KOPT-K1 (cell line): ENCODE results near the gene TOGARAM1.

Source experiments
- H3K27ac ChIP-seq: fragments of 200-600 bp; sonication (generic); 2 replicates; pipeline ENCODE4 v1.5.1; 2016; ENCODE audit warnings: antibody characterized with exemption, mild to moderate bottlenecking, low read depth, low read length; ENCODE audit not compliant: poor library complexity, severe bottlenecking
- H3K36me3 ChIP-seq: fragments of 200-600 bp; sonication (generic); 2 replicates; pipeline ENCODE4 v1.5.1; 2017; ENCODE audit warnings: antibody characterized with exemption, mild to moderate bottlenecking, low read length, moderate library complexity; ENCODE audit not compliant: insufficient read depth
- H3K9me3 ChIP-seq: fragments of 200-600 bp; sonication (generic); 2 replicates; pipeline ENCODE4 v1.5.1; 2017; ENCODE audit warnings: antibody characterized with exemption, low read length, mild to moderate bottlenecking; ENCODE audit not compliant: insufficient read depth, poor library complexity, severe bottlenecking

Gene TOGARAM1

DNA sequence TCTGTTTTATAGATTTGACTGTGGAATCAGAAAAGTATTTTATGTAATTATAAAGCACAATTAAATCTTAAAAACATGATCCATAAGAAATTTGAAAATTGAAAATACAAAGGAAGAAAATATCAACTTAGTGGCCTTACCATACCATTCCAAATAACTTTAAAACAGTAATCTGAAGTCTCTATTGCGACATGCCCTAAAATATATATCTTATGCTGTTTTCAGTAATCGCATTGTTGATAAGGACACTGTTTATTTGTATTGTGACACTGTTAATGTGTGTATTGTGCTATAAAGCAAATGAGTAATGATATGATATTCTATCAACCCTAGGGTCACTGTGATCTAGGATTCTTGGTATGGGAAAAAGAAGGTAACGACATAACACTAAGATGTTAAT, 7.2 kb upstream of the TOGARAM1 start:
- Histone ChIP-seq H3K9me3 (no peaks in the 10 kb centered on the region), H3K27ac (no peak overlapping the region), H3K36me3 (peaks cover 26% of the 10 kb centered on the region)

DNA sequence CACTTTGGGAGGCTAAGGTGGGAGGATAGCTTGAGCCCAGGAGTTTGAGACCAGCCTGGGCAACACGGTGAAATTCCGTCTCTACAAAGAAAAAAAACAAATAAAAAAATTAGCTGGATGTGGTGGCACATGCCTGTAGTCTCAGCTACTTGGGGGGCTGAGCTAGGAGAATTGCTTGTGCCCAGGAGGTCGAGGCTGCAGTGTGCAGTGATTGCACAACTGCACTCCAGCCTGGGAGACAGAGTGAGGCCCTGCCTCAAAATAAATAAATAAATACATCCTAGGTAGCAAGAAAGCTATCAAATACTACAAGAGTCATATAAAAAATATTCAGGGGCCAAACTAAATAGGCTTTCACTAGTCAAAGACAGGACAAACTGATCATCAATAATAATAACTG, 6.5 kb upstream of the TOGARAM1 start:
- H3K36me3 ChIP-seq, result peaks cover 25% of the 10 kb centered on the region
- no peaks in the 10 kb centered on the region for H3K9me3 ChIP-seq
- H3K27ac ChIP-seq, result no peak overlapping the region

DNA sequence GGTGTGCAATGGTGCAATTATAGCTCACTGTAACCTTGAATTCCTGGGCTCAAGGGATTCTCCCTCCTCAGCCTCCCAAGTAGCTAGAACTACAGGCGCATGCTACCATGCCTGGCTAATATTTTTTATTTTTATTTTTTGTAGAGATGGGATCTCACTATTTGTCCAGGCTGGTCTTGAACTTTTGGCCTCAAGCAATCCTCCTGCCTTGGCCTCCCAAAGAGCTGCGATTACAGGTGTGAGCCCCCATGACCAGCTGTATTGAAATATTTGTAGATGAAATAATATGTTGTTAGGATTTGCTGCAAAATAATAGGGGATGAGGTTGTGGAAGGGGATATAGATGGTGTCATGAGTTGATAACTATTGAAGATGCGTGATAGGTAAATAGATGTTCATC, 5.1 kb upstream of the TOGARAM1 start:
- Histone ChIP-seq H3K9me3 (no peaks in the 10 kb centered on the region), H3K36me3 (peaks cover 17% of the 10 kb centered on the region; the same call in 1 of the 2 replicates), H3K27ac (no peak overlapping the region)

DNA sequence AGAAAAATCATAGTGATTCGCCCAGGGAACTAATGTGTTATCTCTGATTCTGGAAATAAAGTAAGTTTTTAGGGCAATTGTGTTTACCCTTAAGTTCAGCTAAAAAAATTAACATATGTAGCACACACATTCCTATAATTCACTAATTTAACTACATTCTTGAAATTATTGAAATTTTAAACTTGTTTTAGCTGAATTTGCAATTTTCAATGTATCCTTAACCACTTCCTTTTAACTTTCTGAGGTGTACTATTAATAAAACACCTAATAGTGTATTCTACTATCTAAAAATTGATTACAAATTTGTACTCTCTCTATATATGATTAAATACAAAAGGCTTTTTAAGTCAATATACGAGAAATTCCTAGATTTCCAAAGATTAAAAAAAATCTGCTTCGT, 2.5 kb upstream of the TOGARAM1 start:
- H3K27ac ChIP-seq, result no peak overlapping the region
- H3K9me3 ChIP-seq, result peaks cover 24% of the 10 kb centered on the region
- peaks cover 7% of the 10 kb centered on the region; the same call in 1 of the 2 replicates for H3K36me3 ChIP-seq

DNA sequence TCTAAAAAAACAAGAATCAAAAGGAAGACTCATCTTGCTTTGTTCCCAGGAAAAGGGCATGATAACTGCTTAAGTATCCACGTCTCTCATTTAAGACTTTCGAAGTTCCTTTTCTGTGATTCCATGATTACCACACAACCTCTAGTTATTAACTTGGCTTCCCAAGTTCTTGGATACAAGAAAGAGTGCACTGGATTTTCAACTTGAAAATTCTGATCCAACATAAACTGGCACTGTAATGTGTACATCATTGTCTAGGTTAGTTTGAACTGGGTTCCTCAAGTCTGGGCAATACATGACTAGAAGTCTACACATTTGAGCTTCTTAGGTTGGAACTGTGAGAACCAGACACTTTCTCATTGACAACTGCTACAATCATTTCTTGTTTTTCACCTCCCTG, 1.8 kb upstream of the TOGARAM1 start:
- peaks cover 7% of the 10 kb centered on the region; the same call in 1 of the 2 replicates for H3K36me3 ChIP-seq
- peak overlapping the region; percentile 70 for H3K27ac ChIP-seq
- peaks cover 26% of the 10 kb centered on the region for H3K9me3 ChIP-seq

DNA sequence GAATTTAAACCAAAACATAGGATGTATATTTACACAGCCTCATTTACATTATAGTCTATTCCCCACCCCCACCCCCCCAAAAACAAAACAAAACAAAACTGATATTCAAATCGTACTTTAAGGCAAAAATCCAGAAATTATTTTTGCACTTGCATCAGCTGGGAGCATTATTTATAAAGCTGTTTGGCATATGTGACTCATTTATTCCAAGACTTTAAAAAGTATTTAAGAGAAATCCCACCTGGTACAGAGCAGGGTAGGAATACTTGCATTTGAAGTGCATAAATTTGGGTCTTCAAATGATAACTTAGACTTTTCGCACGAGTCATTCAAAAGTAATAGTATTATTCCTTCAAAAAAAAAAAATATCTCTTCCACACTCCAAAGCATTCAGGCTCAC, 1.3 kb upstream of the TOGARAM1 start:
- Histone ChIP-seq H3K27ac (peak overlapping the region; percentile 70), H3K9me3 (peaks cover 26% of the 10 kb centered on the region), H3K36me3 (peaks cover 7% of the 10 kb centered on the region; the same call in 1 of the 2 replicates)

DNA sequence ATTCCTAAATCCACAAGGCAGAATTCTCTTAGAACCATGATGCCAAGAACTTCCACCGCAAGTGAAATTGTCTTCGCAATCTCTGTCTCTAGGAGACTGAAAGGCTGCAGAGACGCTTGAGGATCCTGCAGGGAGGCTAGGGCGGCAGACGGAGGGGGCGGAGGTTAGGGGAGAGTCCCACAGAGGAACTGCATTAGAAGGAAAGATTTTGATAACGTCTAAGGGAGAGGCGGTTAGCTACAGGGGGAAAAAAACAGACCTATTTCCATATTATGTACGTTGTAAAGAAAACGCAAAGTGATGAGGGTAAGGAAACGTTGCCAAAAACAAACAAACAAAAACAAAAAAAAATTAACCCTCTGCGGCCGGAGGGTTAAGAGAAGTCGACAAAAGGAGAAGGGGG, 838 bp upstream of the TOGARAM1 start:
- Histone ChIP-seq H3K9me3 (peaks cover 26% of the 10 kb centered on the region), H3K27ac (peak overlapping the region; percentile 70), H3K36me3 (peaks cover 7% of the 10 kb centered on the region; the same call in 1 of the 2 replicates)

DNA sequence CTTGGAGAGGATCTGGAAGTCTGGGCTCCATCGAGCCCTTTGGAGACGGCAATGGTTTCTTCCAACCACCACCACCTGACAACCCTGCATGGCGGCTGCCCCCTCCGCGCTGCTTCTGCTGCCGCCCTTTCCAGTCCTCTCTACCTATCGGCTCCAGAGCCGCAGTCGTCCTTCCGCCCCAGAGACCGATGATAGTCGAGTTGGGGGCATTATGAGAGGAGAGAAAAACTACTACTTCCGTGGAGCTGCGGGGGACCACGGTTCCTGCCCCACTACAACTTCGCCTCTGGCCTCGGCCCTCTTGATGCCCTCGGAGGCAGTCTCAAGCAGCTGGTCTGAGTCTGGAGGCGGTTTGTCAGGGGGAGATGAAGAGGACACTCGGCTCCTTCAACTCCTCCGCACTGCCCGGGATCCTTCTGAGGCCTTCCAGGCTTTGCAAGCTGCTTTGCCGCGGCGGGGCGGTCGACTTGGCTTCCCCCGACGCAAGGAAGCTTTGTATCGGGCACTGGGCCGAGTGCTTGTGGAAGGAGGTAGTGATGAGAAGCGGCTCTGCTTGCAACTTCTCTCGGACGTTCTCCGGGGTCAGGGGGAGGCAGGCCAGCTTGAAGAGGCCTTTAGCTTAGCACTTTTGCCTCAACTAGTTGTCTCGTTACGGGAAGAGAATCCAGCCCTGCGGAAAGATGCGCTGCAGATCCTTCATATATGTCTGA, 499 bp downstream of the TOGARAM1 start:
- peak overlapping the region; percentile 70 for H3K27ac ChIP-seq
- no peaks in the 10 kb centered on the region for H3K36me3 ChIP-seq

DNA sequence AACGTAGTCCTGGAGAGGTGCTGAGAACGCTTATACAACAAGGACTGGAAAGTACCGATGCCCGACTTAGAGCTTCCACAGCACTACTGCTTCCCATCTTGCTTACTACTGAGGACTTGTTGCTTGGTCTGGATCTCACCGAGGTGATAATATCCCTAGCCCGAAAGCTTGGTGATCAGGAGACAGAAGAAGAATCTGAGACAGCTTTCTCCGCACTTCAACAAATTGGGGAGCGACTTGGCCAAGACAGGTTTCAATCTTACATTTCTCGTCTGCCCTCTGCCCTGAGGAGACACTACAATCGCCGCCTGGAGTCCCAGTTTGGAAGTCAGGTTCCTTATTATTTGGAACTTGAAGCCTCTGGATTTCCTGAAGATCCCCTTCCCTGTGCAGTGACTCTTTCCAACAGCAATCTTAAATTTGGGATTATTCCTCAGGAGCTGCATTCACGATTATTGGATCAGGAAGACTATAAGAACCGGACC, 1.1 kb downstream of the TOGARAM1 start:
- H3K27ac ChIP-seq, result no peak overlapping the region
- peaks cover 26% of the 10 kb centered on the region for H3K9me3 ChIP-seq
- no peaks in the 10 kb centered on the region for H3K36me3 ChIP-seq

More for the DNA sequence above, 499 bp downstream of the TOGARAM1 start:
- H3K9me3 ChIP-seq, result peaks cover 26% of the 10 kb centered on the region

DNA sequence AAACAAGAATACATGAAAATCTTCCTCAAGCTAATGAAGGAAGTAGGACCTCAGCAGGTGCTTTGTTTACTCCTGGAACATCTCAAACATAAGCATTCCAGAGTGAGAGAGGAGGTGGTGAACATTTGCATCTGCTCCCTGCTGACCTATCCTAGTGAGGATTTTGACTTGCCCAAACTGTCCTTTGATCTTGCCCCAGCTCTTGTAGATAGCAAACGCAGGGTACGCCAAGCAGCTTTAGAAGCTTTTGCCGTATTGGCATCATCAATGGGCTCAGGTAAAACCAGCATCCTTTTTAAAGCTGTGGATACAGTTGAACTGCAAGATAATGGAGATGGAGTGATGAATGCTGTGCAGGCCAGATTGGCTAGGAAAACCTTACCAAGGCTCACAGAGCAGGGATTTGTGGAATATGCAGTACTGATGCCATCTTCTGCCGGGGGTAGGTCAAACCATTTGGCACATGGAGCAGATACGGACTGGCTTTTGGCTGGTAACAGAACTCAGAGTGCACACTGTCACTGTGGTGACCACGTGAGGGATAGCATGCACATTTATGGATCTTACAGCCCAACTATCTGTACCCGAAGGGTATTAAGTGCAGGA, 1.9 kb downstream of the TOGARAM1 start:
- H3K27ac ChIP-seq, result no peak overlapping the region
- H3K36me3 ChIP-seq, result no peaks in the 10 kb centered on the region
- peaks cover 33% of the 10 kb centered on the region for H3K9me3 ChIP-seq

DNA sequence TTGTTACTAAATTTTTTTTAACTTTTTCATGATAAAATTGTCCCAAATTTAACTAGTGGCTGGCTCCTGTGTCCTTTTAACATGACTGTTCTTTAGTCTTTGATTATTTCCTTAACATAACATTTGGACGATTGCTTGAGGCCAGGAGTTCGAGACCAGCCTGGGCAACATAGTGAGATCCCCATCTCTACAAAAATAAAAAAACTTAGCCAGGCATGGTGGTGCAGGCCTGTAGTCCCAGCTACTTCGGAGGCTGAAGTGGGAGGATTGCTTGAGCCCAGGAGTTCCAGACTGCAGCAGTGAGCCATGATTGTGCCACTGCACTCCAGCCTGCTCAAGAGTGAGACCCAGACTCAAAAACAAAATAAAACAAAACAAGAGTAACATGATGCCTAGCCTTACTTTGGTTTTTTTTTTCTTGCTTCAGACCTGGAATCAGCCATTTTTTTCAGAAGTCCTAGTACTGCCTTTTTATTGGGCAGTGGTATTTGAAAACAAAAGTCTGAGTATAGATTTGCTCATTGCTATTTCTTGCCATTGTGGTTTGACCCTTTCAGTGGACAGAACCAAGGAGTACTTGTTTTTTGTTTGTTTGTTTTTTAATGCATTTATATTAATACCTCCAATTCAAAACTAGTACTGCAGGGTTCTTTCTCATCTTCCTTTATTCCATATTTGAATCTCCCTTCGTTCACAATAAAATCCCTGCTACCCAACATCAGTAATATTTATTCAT, 4.8 kb downstream of the TOGARAM1 start:
- H3K36me3 ChIP-seq, result no peaks in the 10 kb centered on the region
- H3K9me3 ChIP-seq, result peaks cover 57% of the 10 kb centered on the region
- H3K27ac ChIP-seq, result no peak overlapping the region

DNA sequence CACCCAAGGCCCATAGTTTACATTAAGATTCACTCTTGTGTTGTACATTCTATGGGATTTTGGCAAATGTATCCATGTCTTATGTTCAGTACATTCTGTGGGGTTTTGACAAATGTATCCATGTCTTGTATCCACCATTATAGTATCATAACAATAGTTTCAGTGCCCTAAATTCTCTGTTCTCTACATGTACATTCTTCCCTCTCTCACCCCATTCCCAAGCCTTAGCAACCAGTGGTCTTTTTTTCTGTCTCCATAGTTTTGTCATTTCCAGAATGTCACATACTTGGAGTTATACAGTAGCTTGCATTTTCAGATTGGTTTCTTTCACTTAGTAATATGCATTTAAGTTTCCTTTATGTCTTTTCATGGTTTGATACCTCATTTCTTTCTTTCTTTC, 6.7 kb downstream of the TOGARAM1 start:
- Histone ChIP-seq H3K36me3 (no peaks in the 10 kb centered on the region), H3K9me3 (peaks cover 41% of the 10 kb centered on the region), H3K27ac (no peak overlapping the region)

DNA sequence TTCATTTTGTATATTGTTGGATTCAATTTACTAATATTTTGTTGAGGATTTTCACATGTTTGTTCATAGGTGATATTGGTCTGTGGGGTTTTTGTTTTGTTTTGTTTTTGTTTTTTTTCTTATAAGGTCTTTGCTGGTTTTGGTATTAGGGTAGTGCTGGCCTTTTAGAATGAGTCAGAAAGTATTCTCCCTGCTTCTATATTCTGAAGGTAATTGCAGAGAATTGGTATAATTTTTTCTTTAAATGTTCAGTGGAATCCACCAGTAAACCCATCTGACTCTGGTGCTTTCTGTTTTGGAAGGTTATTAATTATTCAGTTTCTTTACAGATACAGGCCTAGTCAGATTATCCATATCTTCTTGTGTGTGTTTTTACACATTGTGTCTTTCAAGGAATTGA, 8.9 kb downstream of the TOGARAM1 start:
- H3K27ac ChIP-seq, result no peak overlapping the region
- no peaks in the 10 kb centered on the region for H3K36me3 ChIP-seq
- H3K9me3 ChIP-seq, result peaks cover 31% of the 10 kb centered on the region

DNA sequence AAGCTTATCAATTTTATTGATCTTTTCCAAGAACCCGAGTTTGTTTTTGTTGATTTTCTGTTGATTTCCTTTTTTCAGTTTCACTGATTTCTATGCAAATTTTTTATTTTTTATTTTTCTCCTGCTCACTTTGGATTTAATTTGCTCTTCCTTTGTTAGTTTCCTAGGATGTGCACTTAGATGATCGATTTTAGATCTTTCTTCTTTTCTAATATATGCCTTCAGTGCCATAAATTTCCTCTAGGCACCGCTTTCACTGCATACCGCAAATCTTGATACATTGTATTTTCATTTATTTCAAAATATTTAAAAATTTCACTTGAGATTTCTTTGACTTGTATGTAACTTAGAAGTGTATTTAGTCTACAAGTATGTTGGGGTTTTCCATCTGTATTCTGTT, 9.5 kb downstream of the TOGARAM1 start:
- Histone ChIP-seq H3K9me3 (peaks cover 31% of the 10 kb centered on the region), H3K36me3 (no peaks in the 10 kb centered on the region), H3K27ac (no peak overlapping the region)

DNA sequence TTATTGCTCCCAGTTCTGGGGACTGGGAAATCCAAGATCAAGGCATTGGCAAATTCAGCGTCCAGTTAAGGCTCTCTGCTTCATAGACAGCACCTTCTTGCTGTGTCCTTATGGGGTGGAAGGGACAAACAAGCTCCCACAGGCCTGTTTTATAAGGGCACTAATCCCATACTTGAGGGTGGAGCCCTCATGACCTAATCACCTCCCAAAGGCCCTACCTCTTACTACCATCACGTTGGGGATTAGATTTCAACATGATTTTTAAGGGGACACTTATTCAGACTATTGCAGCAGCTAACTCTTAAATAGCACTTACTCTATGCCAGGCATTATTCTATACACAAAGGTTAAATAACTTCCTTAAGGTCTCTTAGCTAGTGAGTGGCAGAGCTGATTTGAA, 17.3 kb downstream of the TOGARAM1 start:
- Histone ChIP-seq H3K9me3 (no peaks in the 10 kb centered on the region), H3K27ac (no peak overlapping the region), H3K36me3 (no peaks in the 10 kb centered on the region)
